Measurements from ENCODE around the gene HIPK2.
A peak's percentile ranks its signal among the peaks of the same experiment; 100 is the strongest.
"Not testable (repeated sequence)": the region's sequence is repeated elsewhere in the genome, so short reads cannot be mapped to it uniquely, and the experiment has no call there.

HIPK2 gene

DNA sequence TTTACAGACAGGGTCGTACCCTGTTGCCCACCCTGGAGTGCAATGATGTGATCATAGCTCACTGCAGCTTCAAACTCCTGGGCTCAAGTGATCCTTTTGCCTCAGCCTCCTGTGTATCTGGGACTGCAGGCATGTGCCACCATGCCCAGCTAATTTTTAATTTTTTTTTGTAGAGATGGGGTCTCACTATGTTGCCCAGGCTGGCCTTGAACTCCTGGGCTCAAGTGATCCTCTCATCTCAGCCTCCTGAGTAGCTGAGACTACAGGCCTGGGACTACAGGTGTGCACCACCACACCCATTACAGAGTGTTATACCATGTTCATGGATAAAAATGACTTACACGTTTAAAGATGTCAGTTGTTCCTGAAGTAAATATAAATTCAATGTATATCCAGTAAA, 166.2 kb downstream of the HIPK2 start:
- not testable (repeated sequence) for DNase-seq

DNA sequence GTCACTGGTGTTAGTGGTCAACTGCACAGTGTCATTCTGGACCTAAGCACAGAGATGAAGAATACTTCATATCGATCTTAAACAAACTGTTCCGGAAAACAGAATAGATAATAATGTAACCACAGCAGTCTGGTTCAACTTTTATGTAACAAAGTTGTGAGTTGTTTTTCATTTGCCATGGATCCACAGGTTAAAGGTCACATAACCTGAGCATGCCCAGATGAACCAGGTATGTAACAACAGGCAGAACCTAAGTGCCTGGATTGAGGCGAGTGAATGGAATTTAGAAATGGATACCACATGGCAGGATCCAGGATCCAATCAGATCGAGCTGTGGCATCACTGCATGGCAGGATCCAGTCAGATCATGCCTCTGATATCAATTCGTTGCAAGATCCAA, 167.2 kb downstream of the HIPK2 start:
- no peak for DNase-seq

DNA sequence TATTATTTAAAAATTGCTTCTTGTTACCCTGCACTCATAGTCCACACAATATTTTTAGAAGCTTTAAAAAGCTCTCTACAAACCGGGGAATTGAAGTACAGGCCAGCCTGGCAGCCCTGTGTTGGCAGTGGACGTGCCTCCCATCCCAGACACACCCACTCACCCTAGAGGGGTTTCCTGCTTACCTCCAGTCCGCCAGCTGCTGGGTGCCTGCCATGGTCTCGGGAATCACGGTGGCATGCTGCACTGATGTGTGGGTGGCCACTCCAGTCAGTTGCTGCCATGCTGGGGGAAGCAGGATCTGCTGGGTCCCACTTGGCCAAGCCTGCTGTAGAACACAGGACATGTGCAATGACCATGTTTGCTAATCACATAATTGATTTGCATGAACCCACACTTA, 173.9 kb downstream of the HIPK2 start:
- no peak for DNase-seq

DNA sequence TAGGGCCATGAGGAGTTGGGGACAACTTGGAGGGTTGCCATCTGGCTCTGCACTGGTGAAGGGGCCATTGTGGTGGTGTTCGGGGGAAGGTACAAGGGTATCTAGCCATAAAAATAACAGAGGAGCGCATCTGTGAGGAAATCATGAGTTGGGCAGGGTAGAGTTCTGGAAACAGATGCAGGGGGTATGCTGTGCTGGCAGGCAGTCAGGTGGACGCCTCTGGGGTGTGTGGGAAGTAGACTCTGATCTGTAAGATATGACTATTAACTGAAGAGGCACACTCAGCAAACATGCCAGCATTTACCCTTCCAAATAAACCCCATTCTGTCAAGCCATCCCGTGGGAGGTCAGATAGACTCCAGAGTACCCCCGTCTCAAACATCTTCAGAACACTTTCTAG, 174.5 kb downstream of the HIPK2 start:
- DNase-seq, result no peak

- DNase-seq, result peak; percentile 39
These were observed 175.6 kb downstream of the HIPK2 start for GRCh38 chr7:139602143-139602722.

GRCh38 chr7:139601176-139601575, 176.6 kb downstream of the HIPK2 start:
- DNase-seq, result no peak

- DNase-seq, result no peak
These were observed 177.5 kb downstream of the HIPK2 start for GRCh38 chr7:139600306-139600705.

DNA sequence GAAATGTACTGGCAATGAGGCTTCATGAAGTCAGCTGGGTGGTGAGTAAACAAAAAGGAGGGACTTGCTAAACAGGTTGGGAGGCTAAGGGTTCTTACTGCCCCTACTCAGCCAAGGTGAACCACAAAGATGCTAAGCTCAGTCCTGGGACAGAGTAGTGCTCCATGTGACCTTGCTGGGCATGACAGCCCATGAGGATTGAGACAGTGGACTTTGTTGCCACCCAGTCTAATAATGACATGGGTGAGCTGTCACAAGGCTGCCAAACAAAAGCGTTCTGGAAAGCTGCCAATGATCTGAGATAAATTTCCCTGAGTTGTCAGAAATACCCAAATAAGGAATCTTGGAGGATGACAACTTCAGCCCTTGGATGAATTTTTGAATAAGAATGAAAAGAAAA, 179.2 kb downstream of the HIPK2 start:
- DNase-seq, result peak; percentile 24

DNA sequence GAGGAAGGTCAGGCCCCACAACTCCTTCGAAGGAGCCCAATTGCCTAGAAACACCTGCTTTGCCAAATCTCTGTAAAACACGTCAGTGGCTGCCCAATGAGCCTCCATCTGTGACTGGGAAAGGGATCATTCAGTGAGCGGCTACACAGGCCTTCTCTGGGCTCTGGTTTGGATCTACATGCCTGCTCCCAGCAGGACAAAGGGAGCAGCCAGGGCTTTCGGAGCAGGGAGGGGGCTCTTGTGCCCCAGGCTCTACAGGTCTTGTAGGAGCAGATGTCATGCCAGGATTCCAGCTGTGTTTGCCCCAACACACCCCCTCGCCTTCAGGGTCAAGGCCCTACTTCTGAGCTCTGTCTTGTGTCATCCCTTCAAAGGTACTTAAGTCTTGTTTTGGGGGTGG, 180.8 kb downstream of the HIPK2 start:
- DNase-seq, result no peak

GRCh38 chr7:139596626-139597025, 181.2 kb downstream of the HIPK2 start:
- DNase-seq, result no peak

- DNase-seq, result no peak
These were observed 182.0 kb downstream of the HIPK2 start for GRCh38 chr7:139595806-139596205.

DNA sequence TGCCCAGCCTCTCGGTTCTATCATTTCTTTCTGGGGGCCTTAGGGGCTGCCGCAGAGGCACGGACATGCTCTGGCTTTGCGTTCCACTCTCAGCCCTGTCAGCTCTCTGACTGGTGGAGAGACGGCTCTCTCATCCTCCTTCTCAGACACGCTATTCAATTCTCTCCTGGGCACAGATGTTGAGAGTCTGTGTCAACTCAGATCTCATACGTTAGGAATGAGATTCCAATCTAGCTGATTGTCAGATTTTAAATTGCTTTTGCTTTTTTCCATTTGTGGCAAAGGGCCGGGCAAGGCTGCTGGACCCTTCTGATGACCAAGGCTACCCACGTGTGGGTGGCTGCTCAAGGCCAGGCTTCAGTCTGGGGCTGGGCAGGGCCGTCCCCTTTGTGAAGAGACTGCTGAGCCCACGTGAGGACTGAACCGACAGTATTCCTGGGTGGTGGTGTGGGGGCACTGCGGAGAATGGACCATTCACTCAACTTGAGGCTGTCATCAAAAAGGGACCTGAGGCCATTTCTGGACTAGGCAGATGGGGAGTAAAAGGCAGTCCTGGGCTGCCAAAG, 182.8 kb downstream of the HIPK2 start:
- DNase-seq, result peak; percentile 17

DNA sequence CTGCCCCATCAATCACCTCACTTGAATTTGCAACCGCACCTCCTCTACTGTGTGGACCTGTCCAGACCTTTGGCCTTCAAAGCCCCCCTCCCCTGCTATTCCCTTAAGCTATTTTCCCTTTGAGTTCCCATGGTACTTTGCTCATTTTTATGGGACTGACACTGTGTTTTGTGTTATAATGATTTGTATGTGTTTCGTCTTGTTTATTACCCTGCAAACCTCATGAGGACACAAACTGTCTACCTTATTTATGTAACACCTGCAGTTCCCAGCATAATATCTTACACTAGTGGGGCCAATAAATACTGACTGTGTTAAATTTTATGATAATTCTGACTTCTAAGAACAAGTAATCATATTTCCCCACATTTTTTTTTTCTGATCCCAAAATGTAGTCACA, 183.7 kb downstream of the HIPK2 start:
- no peak for DNase-seq

DNA sequence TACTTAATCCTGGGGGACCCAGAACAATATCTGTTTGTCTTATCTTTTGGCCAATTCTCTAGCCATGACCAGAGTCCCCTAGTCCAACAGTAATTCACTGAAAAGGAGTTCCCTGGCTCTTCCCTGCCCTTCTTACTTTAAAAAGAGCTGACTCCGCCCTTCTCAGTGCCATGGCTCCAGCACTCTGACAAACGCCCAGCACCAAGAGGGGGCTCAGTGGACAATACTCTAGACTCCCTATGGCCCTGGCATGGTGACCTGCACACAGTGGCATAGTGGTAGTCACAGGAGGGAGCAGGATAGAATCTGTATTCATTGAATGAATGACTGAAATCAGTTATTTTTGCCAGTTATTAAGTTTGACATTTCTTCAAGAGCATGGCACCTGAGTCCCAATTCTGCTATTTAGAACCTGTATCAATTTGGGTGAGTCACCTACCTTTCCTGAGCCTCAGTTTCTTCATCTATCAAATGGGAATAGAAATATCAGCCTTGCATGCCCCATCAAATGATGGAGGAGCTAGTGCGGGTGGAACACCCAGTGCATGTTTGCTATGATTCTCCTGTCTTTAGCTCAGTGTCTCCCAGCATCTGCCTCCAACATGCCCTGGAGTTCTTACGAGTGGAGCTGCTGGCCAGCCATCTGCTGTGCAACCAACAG, 184.9 kb downstream of the HIPK2 start:
- no peak for DNase-seq

DNA sequence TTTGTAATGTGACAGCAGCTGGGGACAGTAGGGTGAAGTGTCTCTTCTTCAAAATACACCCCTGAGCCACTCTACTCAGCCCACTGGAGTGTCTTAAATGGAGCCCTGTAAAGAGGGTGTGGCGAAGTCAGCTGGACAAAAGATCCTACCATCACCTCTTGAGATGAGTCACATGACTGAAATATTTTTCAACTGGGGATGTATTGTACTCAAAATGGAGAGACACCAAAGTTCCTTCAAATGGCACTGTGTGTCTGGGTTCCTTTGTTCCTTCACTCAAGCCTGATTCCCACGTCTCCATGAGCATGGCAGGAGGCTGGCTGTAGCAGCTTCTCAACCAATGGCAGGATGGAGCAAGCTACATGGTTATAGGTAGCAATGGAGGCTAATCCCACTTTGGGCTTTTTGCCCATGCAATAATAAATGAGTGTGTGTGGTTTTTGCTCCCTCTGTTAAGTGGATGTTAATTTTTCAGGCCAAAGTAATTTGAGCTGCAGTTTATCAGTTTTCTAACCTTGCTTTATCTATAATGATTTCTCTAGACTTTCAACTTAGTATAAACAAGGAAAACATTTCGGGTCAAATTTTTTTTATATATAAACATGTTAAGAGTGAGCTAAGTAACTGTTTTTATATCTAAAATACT, 186.1 kb downstream of the HIPK2 start:
- DNase-seq, result no peak

DNA sequence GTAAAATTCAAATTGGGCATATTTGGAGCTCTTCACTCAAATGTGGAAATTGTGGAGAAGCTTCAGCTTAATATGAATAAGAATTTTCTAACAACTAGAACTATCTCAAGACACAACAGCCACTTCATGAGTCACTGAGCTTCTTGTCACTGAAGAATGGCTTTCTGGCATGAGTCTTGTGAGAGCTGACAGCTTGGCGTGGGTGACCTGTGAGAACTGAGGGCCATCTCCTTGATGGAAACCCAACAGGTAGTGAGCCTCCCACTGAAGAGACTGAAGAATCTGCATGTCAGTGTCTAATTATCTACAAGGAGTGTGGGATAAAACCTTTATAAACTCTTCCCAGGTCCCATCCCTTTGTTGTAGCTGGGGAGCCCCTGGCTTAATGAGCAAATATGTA, 188.3 kb downstream of the HIPK2 start:
- DNase-seq, result no peak

GRCh38 chr7:139588632-139589031, 189.2 kb downstream of the HIPK2 start:
- no peak for DNase-seq

DNA sequence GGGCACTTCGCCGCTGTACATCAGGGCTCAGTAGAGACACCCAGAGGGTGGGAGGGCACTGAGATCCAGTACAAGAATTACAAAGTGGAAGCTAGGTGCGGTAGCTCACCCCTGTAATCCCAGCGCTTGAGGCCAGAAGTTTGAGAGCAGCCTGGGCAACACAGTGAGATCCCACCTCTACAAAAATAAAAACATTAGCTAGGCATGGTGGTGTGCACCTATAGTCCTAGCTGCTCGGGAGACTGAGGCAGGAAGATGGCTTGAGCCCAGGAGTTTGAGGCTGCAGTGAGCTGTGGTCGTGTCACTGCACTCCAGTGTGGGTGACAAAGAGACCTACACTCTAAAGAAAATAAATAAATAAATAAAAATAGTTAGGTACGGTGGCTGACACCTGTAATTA, 190.3 kb downstream of the HIPK2 start:
- no peak for DNase-seq

DNA sequence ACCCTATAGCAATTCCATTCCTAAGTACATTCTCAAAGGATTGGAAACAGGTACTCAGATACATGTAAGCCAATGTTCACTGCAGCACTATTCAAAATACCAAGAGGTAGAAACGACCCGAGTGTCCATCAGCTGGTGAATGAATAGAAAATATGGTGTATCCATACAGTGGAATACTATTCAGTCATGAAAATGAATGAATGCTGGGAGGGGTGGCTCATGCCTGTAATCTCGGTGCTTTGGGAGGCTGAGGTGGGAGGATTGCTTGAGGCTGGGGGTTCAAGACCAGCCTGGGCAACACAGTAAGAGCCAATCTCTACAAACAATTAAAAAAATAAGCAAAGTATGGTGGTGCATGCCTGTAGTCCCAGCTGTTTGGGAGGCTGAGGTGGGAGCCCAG, 191.5 kb downstream of the HIPK2 start:
- no peak for DNase-seq

DNA sequence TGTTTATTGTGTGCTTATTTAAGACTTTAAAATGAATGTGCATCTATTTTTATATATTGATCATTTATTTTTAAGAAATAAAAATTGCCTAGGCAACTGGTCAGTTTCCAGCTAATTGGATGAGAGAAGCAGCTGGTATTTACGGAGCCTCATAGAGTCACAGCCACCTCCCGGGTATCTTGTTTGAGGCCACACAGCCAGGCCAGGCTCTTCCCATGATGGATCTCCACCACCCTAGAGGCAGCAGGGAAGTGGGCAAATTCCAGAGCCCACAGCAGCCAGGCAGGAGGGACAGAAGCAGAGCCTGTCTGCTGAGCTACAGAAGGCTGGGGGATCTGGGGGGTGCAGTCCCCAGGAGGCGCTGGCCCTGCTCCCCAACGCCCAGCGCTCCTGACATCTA, 192.8 kb downstream of the HIPK2 start:
- no peak for DNase-seq

DNA sequence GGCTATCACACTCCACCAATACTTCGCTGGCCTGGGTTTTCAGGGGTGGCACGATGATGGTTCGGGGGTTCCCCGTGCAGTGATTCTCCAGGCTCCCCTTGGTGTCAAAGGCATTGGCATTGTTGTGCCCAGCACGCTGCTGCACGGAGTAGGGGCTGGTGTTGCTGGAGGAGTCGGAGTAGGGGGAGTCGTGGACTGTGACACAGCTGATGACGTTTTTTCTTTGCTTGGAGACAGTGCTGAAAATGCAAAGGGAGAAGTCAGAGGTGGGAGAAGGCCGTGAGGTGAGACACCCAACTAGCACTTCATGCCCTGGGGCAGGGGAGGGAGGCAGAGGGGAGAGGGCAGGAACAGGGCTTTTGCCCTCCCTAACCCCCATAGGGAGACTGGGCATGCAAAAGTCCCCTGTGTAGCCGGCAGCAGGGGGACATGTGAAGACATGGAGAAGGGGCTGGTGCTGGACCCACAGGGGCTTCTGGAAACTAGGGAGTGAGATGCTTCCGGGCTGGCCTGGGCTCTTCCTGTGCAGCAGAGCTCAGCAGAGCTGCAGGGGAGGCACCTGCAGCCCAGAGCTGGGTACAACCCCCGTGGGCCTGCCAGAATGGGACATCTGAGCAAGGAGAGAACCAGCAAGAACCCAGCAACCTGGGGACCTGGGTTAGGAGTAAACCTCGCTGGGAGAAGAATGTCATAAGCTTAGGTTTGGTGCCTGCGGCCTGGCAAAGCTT, 193.8 kb downstream of the HIPK2 start:
- no peak for DNase-seq

DNA sequence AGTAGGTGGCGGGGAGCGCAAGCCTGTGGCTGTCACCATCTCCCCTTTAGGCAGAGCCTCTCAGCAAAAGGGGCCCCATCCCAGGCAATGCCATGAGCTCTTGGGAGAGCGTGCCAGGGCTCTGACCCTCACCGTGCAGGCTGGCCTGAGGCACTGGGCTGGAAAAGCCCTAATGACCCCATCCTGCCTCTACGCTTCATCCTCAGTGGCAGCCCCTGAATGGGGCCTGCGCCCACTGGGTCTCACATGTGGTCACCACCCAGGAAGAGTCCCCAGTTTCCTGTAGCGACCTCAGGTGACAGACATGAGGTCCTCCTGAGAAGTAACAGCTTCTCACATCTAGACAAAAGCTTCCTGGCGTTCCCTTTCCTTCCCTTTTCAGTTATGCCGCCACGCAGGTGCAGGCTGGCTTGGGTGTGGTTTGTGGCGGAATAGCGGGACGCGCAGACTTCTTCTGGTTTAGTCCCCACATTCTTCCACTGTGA, 195.1 kb downstream of the HIPK2 start:
- DNase-seq, result no peak

DNA sequence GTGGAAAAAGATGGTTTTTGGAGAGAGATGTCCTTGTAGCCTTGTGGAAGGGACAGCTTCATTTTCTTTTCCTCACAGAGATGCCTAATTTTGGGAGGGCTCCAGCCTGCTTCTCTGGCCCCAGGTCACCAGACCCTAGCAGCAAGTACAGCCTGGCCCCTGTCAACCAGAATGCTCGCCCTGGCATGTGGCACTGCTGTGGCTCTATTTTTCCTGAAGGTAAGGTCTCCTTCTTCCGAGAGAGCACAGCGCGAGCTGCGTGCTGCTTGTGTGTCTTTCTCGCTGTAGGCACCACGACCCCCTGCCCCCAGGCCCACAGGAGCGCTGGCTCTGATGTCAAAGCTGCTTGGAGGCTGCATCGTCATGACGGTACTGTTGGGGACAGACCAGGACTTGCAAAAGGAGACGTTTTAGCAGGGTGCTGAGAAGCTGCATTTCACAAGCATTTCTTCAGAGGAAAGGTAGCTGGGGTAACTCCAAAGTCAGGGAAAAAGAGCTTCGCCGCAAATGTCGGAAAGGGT, 195.6 kb downstream of the HIPK2 start:
- DNase-seq, result no peak
